Liver (tissue), 9 donors: Measurements from ENCODE around the gene YLPM1. TPM values are rescaled to one million over a fixed set of nuclear protein-coding genes. Genes with fewer than 3 reads are reported as not detected.

Experiments
- DNase-seq: peaks from one replicate; pipeline ENCODE4 v3.0.0-alpha.2; 2017; ENCODE audit warnings: low spot score
- H3K27ac ChIP-seq, 2 donors: one replicate each; pipeline ENCODE4 v1.7.0; 2013; ENCODE audit warnings: inconsistent platforms in 2 of 2, low read length in 2 of 2, control low read depth in 1 of 2, low read depth in 1 of 2, mild to moderate bottlenecking in 1 of 2
- H3K27me3 ChIP-seq, 4 donors: one replicate each; pipeline versions ENCODE4 v1.6.1 to v1.7.0; 2013; ENCODE audit warnings: low read length in 3 of 4, inconsistent platforms in 1 of 4, mild to moderate bottlenecking in 1 of 4, moderate library complexity in 1 of 4; ENCODE audit not compliant: control insufficient read depth in 4 of 4, insufficient read depth in 4 of 4
- H3K36me3 ChIP-seq, 4 donors: one replicate each; pipeline versions ENCODE4 v1.6.1 to v1.7.0; 2013; ENCODE audit warnings: low read length in 3 of 4, mild to moderate bottlenecking in 3 of 4, low read depth in 1 of 4, moderate library complexity in 1 of 4; ENCODE audit not compliant: control insufficient read depth in 4 of 4, insufficient read depth in 3 of 4
- H3K4me1 ChIP-seq, 4 donors: one replicate each; pipeline versions ENCODE4 v1.6.1 to v1.7.0; 2013; ENCODE audit warnings: low read length in 3 of 4, mild to moderate bottlenecking in 3 of 4, moderate library complexity in 1 of 4; ENCODE audit not compliant: control insufficient read depth in 4 of 4, insufficient read depth in 4 of 4
- H3K4me3 ChIP-seq, 3 donors: one replicate each; pipeline versions ENCODE4 v1.6.1 to v1.7.0; 2013; ENCODE audit warnings: low read length in 3 of 3, control low read depth in 1 of 3, low read depth in 1 of 3, mild to moderate bottlenecking in 1 of 3
- H3K9ac ChIP-seq, 2 donors: one replicate each; pipeline ENCODE4 v1.7.0; 2013; ENCODE audit warnings: low read length in 2 of 2, mild to moderate bottlenecking in 2 of 2, moderate library complexity in 2 of 2, control low read depth in 1 of 2, low read depth in 1 of 2
- H3K9me3 ChIP-seq, 4 donors: one replicate each; pipeline versions ENCODE4 v1.6.1 to v1.7.0; 2013; ENCODE audit warnings: low read length in 3 of 4; ENCODE audit not compliant: control insufficient read depth in 4 of 4
- ATF3 ChIP-seq: IDR thresholded peaks from 2 replicates; pipeline ENCODE4 v1.6.1; 2016; ENCODE audit warnings: antibody characterized with exemption
- EGR1 ChIP-seq, 2 donors: IDR thresholded peaks; 2 replicates each; pipeline ENCODE4 v1.6.1; 2016 to 2018; ENCODE audit warnings: antibody characterized with exemption in 2 of 2, low read depth in 2 of 2
- FOXA1 ChIP-seq: IDR thresholded peaks from 2 replicates; pipeline ENCODE4 v1.6.1; 2016; ENCODE audit warnings: antibody characterized with exemption
- FOXA2 ChIP-seq: IDR thresholded peaks from 2 replicates; pipeline ENCODE4 v1.6.1; 2016; ENCODE audit warnings: antibody characterized with exemption
- HNF4A ChIP-seq, 2 donors: conservative IDR thresholded peaks; 2 replicates each; pipeline ENCODE4 v1.6.1; 2016; ENCODE audit warnings: antibody characterized with exemption in 2 of 2, mild to moderate bottlenecking in 2 of 2
- HNF4G ChIP-seq: IDR thresholded peaks from 2 replicates; pipeline ENCODE4 v1.6.1; 2016; ENCODE audit warnings: antibody characterized with exemption
- JUND ChIP-seq, 2 donors: IDR thresholded peaks; 2 replicates each; pipeline ENCODE4 v1.6.1; 2016; ENCODE audit warnings: antibody characterized with exemption in 2 of 2
- MAX ChIP-seq: IDR thresholded peaks from 2 replicates; pipeline ENCODE4 v1.6.1; 2016; ENCODE audit warnings: antibody characterized with exemption
- NR2F2 ChIP-seq: IDR thresholded peaks from 2 replicates; pipeline ENCODE4 v1.6.1; 2016; ENCODE audit warnings: antibody characterized with exemption
- REST ChIP-seq: IDR thresholded peaks from 2 replicates; pipeline ENCODE4 v1.6.1; 2016; ENCODE audit warnings: antibody characterized with exemption, mild to moderate bottlenecking
- RXRA ChIP-seq, 2 donors: IDR thresholded peaks; 2 replicates each; pipeline ENCODE4 v1.6.1; 2017 to 2018; ENCODE audit warnings: antibody characterized with exemption in 2 of 2, mild to moderate bottlenecking in 1 of 2
- YY1 ChIP-seq: IDR thresholded peaks from 2 replicates; pipeline ENCODE4 v1.6.1; 2016; ENCODE audit warnings: antibody characterized with exemption, mild to moderate bottlenecking
- ZBTB33 ChIP-seq: IDR thresholded peaks from 2 replicates; pipeline ENCODE4 v1.6.1; 2016; ENCODE audit warnings: antibody characterized with exemption
- WGBS: extraction: QIAGEN DNeasy Blood & Tissue Kit; methylation state at CpG from one replicate; pipeline ENCODE4 v1.1.7; 2013; 5-methylcytosine and 5-hydroxymethylcytosine counted together
- polyA plus RNA-seq, 2 donors: library from polyadenylated mRNA; stranded (reverse) in 1 of 2; unstranded in 1 of 2; fragments of 200-250 nt in 1 of 2; fragments of >200 nt in 1 of 2; fragmentation: Nextera tagmentation in 1 of 2; extraction: Ambion mirVana in 1 of 2; gene quantifications; one replicate each; pipeline versions ENCODE4 v1.2.1 to v1.2.3, GENCODE V29; 2013 to 2015
- total RNA-seq, 2 donors: library from RNA; depleted of rRNA; stranded (reverse); fragments of >200 nt; gene quantifications; one replicate each; pipeline ENCODE4 v1.2.3, GENCODE V29; 2014
- donor health status: healthy.
- donor health status: healthy.
- donor health status: healthy.
- donor health status: healthy.
- donor health status: healthy.

Gene YLPM1
- total and polyA plus RNA-seq, 4 donors = 5.9 to 27.3 (median 13.2) TPM

GRCh38 chr14:74821267-74821915, 58.3 kb downstream of the YLPM1 start:
- no peaks in the 10 kb centered on the region for H3K9me3 ChIP-seq
- peaks cover 4 to 42% (median 28%) of the 10 kb centered on the region in 4 donors for H3K36me3 ChIP-seq
- no peak overlapping the region for H3K9ac ChIP-seq
- DNase-seq = no peak
- TF ChIP-seq YY1 (no peak), FOXA1 (no peak), ATF3 (no peak), RXRA (IDR thresholded peaks at IDR 0.05) (no peak), HNF4G (no peak), JUND (IDR thresholded peaks at IDR 0.05) (no peak), MAX (no peak), REST (no peak), HNF4A (conservative IDR thresholded peaks at IDR 0.05) (no peak), NR2F2 (no peak), EGR1 (IDR thresholded peaks at IDR 0.05; ENCODE audit: low read depth in 2 of 2) (no peak), ZBTB33 (no peak), FOXA2 (no peak)
- 87% methylated on average over 5 of the region's 5 CpGs for WGBS
- H3K4me3 ChIP-seq = no peak overlapping the region
- no peaks in the 10 kb centered on the region for H3K27me3 ChIP-seq
- H3K4me1 ChIP-seq = no peaks in the 10 kb centered on the region
- no peak overlapping the region for H3K27ac ChIP-seq

- Histone ChIP-seq H3K4me3 (no peak overlapping the region), H3K9ac (no peak overlapping the region), H3K27ac (no peak overlapping the region), H3K4me1 (no peaks in the 10 kb centered on the region), H3K27me3 (no peaks in the 10 kb centered on the region), H3K9me3 (no peaks in the 10 kb centered on the region), H3K36me3 (peaks cover 1 to 29% (median 20%) of the 10 kb centered on the region in 4 donors)
- TF ChIP-seq FOXA2 = no peak
- no peak for TF ChIP-seq MAX
- no peak for TF ChIP-seq JUND (IDR thresholded peaks at IDR 0.05)
- WGBS = 93% methylated on average over 2 of the region's 2 CpGs
- no peak for DNase-seq
Observed at GRCh38 chr14:74824997-74825396, 61.9 kb downstream of the YLPM1 start.
